22Rv1 (cell line): ENCODE data around the gene SEPHS1.

Source experiments
- ZFX ChIP-seq: fragments of 450-650 bp; IDR thresholded peaks from 2 replicates; pipeline ENCODE4 v1.6.1; 2017; ENCODE audit warnings: antibody characterized with exemption, borderline replicate concordance
- TF ChIP-seq, protein P1 (sequence below): fragments of 450-650 bp; IDR thresholded peaks from 2 replicates; pipeline ENCODE4 v1.5.1; 2017; ENCODE audit warnings: mild to moderate bottlenecking

DNA sequence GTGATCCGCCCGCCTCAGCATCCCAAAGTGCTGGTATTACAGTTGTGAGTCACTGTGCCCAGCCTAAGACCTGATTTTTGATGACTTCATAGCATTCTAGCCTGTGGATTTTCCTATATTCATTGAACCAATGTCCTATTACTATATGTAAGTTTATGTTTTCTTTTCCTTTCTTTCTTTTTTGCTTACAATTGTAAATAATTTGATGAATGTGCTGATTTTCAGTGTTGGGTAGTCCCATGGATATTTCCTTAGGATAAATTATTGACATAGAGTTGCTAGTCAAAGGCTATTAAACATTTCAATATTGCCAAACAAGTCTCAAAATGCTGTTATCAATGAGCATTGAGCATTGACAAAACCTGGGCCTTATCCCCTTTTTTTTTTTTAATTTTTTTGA, 38.3 kb downstream of the SEPHS1 start:
- TF ChIP-seq, protein P1, sequence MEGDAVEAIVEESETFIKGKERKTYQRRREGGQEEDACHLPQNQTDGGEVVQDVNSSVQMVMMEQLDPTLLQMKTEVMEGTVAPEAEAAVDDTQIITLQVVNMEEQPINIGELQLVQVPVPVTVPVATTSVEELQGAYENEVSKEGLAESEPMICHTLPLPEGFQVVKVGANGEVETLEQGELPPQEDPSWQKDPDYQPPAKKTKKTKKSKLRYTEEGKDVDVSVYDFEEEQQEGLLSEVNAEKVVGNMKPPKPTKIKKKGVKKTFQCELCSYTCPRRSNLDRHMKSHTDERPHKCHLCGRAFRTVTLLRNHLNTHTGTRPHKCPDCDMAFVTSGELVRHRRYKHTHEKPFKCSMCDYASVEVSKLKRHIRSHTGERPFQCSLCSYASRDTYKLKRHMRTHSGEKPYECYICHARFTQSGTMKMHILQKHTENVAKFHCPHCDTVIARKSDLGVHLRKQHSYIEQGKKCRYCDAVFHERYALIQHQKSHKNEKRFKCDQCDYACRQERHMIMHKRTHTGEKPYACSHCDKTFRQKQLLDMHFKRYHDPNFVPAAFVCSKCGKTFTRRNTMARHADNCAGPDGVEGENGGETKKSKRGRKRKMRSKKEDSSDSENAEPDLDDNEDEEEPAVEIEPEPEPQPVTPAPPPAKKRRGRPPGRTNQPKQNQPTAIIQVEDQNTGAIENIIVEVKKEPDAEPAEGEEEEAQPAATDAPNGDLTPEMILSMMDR = no peak
- TF ChIP-seq ZFX = no peak
